Testis (tissue), 3 donors: Measurements from ENCODE around the gene FBLN2. TPM values are rescaled to one million over a fixed set of nuclear protein-coding genes. Genes with fewer than 3 reads are reported as not detected.
A peak's percentile ranks its signal among the peaks of the same experiment; 100 is the strongest.

Experiments used
- DNase-seq: peaks from one replicate; pipeline ENCODE4 v3.0.0-alpha.2; 2019
- H3K27ac ChIP-seq, 2 donors: fragments of 200-600 bp; sonication (generic); one replicate each; pipeline ENCODE4 v1.5.1; 2019
- H3K27me3 ChIP-seq: fragments of 200-600 bp; sonication (generic); one replicate; pipeline ENCODE4 v1.5.1; 2019
- H3K36me3 ChIP-seq: fragments of 200-600 bp; sonication (generic); one replicate; pipeline ENCODE4 v1.5.1; 2017; ENCODE audit warnings: low read depth; ENCODE audit errors: missing control alignments
- H3K4me1 ChIP-seq: fragments of 200-600 bp; sonication (generic); one replicate; pipeline ENCODE4 v1.5.1; 2019
- H3K4me3 ChIP-seq, 2 donors: fragments of 200-600 bp; sonication (generic); one replicate each; pipeline ENCODE4 v1.5.1; 2017 to 2019
- H3K9me3 ChIP-seq: fragments of 200-600 bp; sonication (generic); one replicate; pipeline ENCODE4 v1.5.1; 2017
- POLR2A ChIP-seq: fragments of 450-650 bp; IDR thresholded peaks from one replicate; pipeline ENCODE4 v1.6.1; 2017; ENCODE audit warnings: antibody characterized with exemption, mild to moderate bottlenecking, moderate library complexity
- WGBS, 2 donors: methylation state at CpG; one replicate each; pipeline ENCODE4 v1.1.5; 2018; 5-methylcytosine and 5-hydroxymethylcytosine counted together
- intact Hi-C: fragments of 100-400 bp; cut with DNase I; formaldehyde crosslinking; loops from one replicate; pipeline ENCODE4 v1.15.1; 2023; ENCODE audit warnings: low total_unique reads
- polyA plus RNA-seq: library from polyadenylated mRNA; stranded (reverse); fragments of 350-450 nt; fragmentation: Illumina TruSeq; extraction: RNeasy Lipid Tissue Mini Kit (QIAGEN cat#74804); gene quantifications from one replicate; pipeline ENCODE4 v1.2.3, GENCODE V29; 2014; ENCODE audit warnings: low read depth, low replicate concordance; ENCODE audit not compliant: insufficient read depth
- total RNA-seq, 2 donors: library from RNA; depleted of rRNA; stranded (reverse); fragments of >200 nt; gene quantifications; one replicate each; pipeline ENCODE4 v1.2.3, GENCODE V29; 2016
- TF ChIP-seq, protein P1 (sequence below), 3 experiments: fragments of 450-650 bp in 2 of 3; fragments of 200-600 bp in 1 of 3; sonication (generic) in 1 of 3; IDR thresholded peaks; one replicate each; pipeline ENCODE4 v1.5.1; 2016 to 2019; ENCODE audit warnings: antibody characterized with exemption in 3 of 3, mild to moderate bottlenecking in 2 of 3, moderate library complexity in 1 of 3

The FBLN2 gene
- total and polyA plus RNA-seq, 3 donors from 2014 or later, result 172 to 334 (median 248) TPM

GRCh38 chr3:13575459-13576061 lies 26.6 kb downstream of the FBLN2 start:
- Histone ChIP-seq H3K4me3 (no peak overlapping the region), H3K4me1 (peaks cover 16% of the 10 kb centered on the region), H3K9me3 (no peaks in the 10 kb centered on the region), H3K27me3 (no peaks in the 10 kb centered on the region), H3K27ac (peak overlapping the region in 1 of 2 donors; percentile 24), H3K36me3 (no peaks in the 10 kb centered on the region)
- WGBS, 2 donors, result 65 to 73% methylated on average over 10 to 11 of the region's 11 CpGs
- TF ChIP-seq, protein P1, sequence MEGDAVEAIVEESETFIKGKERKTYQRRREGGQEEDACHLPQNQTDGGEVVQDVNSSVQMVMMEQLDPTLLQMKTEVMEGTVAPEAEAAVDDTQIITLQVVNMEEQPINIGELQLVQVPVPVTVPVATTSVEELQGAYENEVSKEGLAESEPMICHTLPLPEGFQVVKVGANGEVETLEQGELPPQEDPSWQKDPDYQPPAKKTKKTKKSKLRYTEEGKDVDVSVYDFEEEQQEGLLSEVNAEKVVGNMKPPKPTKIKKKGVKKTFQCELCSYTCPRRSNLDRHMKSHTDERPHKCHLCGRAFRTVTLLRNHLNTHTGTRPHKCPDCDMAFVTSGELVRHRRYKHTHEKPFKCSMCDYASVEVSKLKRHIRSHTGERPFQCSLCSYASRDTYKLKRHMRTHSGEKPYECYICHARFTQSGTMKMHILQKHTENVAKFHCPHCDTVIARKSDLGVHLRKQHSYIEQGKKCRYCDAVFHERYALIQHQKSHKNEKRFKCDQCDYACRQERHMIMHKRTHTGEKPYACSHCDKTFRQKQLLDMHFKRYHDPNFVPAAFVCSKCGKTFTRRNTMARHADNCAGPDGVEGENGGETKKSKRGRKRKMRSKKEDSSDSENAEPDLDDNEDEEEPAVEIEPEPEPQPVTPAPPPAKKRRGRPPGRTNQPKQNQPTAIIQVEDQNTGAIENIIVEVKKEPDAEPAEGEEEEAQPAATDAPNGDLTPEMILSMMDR (IDR thresholded peaks at IDR 0.05), result no peak
- TF ChIP-seq POLR2A, result no peak
- intact Hi-C loops, result no loop called here
- DNase-seq, result peak; percentile 36

DNA sequence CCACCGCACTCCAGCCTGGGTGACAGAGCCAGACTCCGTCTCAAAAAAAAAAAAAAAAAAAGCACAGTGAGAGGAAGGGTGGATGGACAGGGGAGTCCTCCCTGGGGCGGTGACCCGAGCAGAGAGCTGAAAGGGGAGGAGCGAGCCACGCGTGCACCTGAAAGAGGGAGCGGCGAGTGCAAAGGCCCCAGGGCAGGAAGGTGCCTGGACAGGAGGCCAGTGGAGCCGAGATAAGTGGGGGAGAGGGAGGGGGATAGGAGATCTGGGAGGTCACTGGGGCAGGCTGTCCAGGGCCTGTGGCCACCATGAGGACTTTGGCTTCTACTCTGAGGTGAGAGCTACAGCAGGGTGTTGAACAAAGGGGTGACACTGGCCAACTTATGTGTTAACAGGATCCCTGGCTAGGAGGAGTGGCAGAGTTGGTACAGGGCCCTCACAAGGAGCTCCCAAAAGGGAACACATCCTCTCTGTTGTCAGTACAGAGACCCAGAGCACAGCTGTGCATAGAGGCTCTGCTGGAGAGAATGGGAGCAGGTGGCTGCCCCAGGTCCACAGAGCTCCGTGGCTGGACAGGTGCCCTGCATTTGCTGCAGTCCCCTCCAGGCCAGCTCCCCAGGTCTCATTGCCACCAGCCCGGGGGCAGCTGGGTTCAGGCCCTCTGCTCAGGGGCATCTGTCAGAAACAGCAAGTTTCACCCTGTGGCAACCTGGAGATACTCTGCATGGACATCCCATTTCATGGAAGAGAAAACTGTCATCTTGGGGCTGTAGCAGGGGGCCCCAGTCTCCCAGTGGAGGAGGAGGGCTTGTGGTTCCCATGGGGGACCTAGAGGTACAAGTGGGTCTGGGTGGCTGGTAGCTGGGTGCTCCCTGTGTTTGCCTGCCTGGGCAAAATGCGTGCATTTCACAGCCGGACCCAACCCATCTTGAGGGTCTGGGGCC lies 28.5 kb downstream of the FBLN2 start:
- Histone ChIP-seq H3K4me3 (no peak overlapping the region), H3K27me3 (no peaks in the 10 kb centered on the region), H3K4me1 (peaks cover 29% of the 10 kb centered on the region), H3K9me3 (no peaks in the 10 kb centered on the region), H3K27ac (no peak overlapping the region), H3K36me3 (no peaks in the 10 kb centered on the region)
- WGBS, 2 donors, result 95% methylated on average over 12 to 14 of the region's 14 CpGs
- TF ChIP-seq, protein P1 (IDR thresholded peaks at IDR 0.05), result no peak
- TF ChIP-seq POLR2A, result no peak
- DNase-seq, result no peak
- intact Hi-C loops, result no loop called here

DNA sequence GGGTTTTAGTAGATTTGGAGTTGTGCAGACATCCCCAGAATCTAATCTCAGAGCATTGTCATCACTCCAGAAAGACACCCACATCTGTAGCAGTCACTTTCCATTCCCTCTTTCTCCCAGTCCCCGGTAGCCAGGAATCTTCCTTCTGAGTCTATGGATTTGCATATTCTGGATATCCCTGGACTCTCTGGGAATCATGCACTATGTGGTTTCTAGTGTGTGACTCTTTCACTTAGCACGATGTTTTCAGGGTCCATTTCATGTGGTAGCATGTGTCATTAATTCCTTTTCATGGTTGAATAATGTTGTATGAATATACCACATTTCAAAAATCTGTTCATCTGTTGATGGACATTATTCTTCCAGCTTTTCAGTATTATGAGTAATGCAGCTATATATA lies 29.3 kb downstream of the FBLN2 start:
- WGBS, 2 donors, result 77 to 78% methylated on average over 2 of the region's 2 CpGs
- H3K27ac ChIP-seq, result no peak overlapping the region
- no peak for DNase-seq
- H3K4me1 ChIP-seq, result peaks cover 34% of the 10 kb centered on the region
- no peak overlapping the region for H3K4me3 ChIP-seq
- intact Hi-C loops, result no loop called here
- no peak for TF ChIP-seq POLR2A
- TF ChIP-seq, protein P1 (IDR thresholded peaks at IDR 0.05), result no peak
- H3K36me3 ChIP-seq, result no peaks in the 10 kb centered on the region
- H3K9me3 ChIP-seq, result no peaks in the 10 kb centered on the region
- H3K27me3 ChIP-seq, result no peaks in the 10 kb centered on the region

DNA sequence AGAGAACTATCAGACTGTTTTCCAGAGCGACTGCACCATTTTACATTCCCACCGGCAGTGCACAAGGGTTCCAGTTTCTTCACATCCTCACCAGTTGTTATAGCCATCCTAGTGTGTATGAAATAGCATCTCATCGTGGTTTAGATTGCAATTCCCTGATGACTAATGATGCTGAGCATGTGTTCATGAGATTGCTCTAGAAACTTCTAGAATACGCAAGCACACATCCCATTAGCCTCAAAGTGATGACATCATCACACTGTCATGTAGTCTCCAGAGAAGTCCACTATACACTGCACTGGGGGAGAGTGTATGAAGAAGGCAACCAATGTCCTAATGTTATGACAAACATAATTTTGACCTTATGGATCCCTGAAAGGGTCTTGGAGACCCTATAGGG lies 30.1 kb downstream of the FBLN2 start:
- no peaks in the 10 kb centered on the region for H3K27me3 ChIP-seq
- TF ChIP-seq, protein P1 (IDR thresholded peaks at IDR 0.05), result no peak
- TF ChIP-seq POLR2A, result no peak
- no peak overlapping the region for H3K4me3 ChIP-seq
- H3K27ac ChIP-seq, result no peak overlapping the region
- no peaks in the 10 kb centered on the region for H3K9me3 ChIP-seq
- no peak for DNase-seq
- H3K36me3 ChIP-seq, result no peaks in the 10 kb centered on the region
- WGBS, 2 donors, result 77 to 81% methylated on average over 4 of the region's 4 CpGs
- intact Hi-C loops, result no loop called here
- peaks cover 34% of the 10 kb centered on the region for H3K4me1 ChIP-seq
